GM19463 (cell line): ENCODE results near the gene PPP6R3.
"Not testable (repeated sequence)": the region's sequence is repeated elsewhere in the genome, so short reads cannot be mapped to it uniquely, and the experiment has no call there.

Source experiments
- ATAC-seq: cut with Tn5 transposase; IDR thresholded peaks from one replicate; pipeline ENCODE4 v1.9.1; 2021; ENCODE audit warnings: mild to moderate bottlenecking, moderate library complexity; ENCODE audit not compliant: unreplicated experiment

Gene PPP6R3

GRCh38 chr11:68457216-68457897 is 3.2 kb upstream of the PPP6R3 start:
- no peak for ATAC-seq

DNA sequence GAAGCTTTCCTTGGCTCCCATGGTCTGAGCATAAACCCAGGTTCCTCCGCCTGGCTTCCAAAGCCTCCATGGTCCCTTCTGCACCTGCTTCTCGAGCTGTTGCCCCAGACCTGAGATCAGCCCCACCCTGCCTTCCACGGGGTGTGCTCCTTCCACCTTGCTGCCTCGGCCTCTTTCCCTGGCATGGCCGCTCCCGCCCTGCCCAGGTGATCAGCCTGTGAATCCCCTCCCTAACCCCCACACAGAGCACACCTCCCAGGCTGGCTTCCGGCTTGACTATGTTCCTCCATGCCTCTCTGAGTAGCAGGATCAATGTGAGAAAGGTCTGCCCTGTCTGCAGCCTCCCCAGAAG is 2.7 kb upstream of the PPP6R3 start:
- ATAC-seq = no peak

GRCh38 chr11:68458340-68458739 is 2.2 kb upstream of the PPP6R3 start:
- not testable (repeated sequence) for ATAC-seq

GRCh38 chr11:68459886-68460740 is 439 bp upstream of the PPP6R3 start:
- ATAC-seq = peak; percentile 77

GRCh38 chr11:68461575-68461917 is 994 bp downstream of the PPP6R3 start:
- ATAC-seq = no peak

DNA sequence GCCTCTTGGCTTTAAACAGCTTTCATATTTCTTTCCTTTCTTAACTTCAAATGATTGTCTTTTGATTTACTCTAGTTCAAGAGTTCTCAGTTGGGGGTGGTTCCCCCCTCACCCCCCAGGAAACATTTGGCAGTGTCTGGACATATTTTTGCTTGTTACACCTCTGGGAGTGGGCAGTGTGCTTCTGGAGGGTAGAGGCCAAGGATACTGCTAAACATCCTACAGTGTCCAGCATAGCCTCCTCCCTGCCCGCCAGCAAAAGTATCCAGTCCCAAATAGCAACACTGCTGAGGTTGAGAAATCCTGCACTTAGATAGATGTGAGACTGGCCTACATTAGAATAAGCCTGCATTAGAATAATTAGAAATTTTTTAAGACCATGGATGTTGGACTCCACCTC is 3.2 kb downstream of the PPP6R3 start:
- ATAC-seq = no peak

GRCh38 chr11:68467201-68467834 is 6.8 kb downstream of the PPP6R3 start:
- no peak for ATAC-seq

DNA sequence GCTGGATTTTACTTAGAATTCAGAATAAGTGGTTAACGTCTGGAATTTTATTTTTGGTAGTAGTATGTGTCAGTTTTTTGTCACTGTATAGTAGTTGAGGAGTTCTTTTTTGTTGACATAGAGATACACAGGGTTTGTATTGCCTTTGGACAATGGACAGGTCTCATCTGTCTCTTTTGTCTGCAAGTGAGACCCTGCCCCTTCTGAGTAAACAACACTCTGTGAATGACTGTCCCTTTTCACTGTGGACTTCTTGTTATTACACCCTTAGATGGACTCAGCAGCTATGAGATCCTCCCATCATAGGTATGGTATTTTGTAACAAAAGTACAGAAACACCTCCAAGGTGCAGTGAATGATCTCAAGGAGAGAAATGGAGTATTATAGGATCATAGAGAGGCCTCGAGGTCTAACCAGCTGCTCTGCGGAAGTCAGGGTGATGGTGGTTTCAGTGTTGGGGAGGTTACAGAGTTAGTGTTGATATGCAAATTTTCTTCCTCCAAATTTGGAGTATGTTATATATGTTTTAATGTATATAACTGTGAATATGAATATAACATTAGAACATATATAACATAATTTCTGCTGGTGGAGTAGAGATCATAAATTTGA is 7.8 kb downstream of the PPP6R3 start:
- no peak for ATAC-seq

GRCh38 chr11:68469122-68469521 is 8.6 kb downstream of the PPP6R3 start:
- no peak for ATAC-seq

- ATAC-seq = no peak
Measured at GRCh38 chr11:68469642-68470041, 9.1 kb downstream of the PPP6R3 start.

- ATAC-seq = no peak
Measured at GRCh38 chr11:68470304-68470811, 9.8 kb downstream of the PPP6R3 start.

DNA sequence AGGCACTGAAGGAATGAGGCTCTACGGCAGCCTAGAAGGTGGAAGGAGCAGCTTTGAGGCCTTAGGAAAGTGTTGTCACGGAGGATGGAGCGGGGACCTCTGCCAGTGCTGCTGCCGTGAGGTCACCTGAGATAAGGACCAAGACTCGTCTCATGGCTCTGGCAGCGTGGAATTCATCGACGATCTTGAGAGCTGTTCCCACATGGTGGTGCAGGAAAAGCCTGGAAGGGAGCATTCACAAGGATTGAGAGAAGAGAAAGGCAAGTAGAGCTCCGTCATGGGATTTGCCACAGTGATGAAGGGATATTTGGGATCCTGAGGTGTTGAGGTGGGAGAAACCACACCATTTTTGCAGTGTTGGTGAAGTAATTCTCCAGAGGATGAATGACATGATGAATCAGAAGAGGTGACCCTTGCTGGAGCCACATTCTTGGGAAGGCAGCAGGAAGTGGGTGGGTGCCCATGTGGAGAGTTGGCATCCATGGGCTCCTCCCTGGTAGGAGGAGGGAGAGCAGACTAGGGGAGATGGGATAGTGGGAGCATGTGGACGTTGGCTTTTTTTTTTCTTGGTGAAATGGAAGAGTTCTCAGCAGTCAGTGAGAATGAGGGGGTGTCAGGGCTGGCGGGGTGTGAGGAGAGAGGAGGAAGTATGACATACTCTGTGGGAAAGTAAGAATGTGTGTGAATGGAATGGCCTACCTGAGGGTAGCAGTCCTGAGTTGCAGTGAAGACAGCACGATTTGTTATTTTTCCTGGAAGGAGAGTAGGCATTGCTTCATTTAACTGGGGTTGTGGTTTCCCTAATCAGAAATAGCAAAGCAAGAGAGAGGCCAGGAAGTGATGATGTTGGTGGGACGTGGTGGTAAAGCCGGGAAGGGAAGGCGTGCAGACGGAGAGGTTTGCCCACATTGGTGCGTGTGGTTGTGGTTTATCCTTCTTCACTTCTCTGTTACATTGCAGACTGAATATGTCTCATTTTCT is 11.1 kb downstream of the PPP6R3 start:
- no peak for ATAC-seq

DNA sequence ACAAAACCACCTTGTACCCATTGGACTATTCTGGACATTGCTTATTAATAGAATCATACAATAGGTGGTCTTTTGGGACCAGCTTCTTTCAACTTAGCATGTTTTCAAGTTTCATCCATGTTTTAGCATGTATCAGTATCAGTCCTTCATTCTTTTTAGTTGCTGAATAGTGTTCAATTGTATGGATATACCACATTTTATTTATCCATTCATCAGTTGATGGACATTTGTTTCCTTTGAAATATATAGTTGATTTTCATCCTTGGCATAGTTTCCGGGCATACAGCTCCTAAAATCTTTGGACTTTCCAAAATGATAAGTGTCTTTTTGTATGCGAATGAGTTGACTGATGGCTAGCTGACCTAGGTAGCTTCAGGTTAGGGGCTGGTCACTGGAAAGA is 12.2 kb downstream of the PPP6R3 start:
- no peak for ATAC-seq

- no peak for ATAC-seq
Measured at GRCh38 chr11:68473693-68474092, 13.1 kb downstream of the PPP6R3 start.

GRCh38 chr11:68475626-68476025 is 15.1 kb downstream of the PPP6R3 start:
- ATAC-seq = not testable (repeated sequence)

GRCh38 chr11:68479390-68479789 is 18.8 kb downstream of the PPP6R3 start:
- no peak for ATAC-seq

- no peak for ATAC-seq
Measured at GRCh38 chr11:68480193-68480592, 19.6 kb downstream of the PPP6R3 start.

DNA sequence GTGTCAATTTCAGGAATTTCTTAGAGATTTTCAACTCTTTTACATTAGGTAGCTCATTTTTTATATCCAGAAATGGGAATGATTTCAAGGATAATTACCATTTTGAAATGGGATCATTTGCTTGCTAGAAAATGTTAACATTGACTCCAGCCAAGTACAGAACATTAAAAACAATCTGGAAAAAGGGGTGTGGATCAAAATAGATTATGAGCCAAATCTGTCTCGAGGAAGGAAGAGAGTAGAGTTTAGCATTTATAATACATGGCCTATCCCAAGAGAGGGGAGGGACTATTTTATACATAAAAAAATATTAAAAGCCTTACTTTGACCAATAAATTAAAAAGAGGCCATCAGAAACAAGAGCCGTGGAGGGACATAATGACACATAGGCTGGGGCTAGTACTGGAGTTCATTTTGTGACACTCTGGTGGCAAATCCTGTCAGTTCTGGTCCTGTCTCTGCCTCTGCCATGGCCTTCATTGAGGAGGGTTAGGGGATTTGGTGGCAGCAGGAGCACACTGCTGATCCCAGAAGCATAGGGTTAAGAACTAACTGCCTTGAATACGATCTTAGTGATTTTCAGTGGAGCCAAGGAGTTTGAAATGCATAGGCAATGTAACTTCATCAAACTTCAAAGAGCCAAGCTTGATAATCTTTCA is 20.4 kb downstream of the PPP6R3 start:
- no peak for ATAC-seq

DNA sequence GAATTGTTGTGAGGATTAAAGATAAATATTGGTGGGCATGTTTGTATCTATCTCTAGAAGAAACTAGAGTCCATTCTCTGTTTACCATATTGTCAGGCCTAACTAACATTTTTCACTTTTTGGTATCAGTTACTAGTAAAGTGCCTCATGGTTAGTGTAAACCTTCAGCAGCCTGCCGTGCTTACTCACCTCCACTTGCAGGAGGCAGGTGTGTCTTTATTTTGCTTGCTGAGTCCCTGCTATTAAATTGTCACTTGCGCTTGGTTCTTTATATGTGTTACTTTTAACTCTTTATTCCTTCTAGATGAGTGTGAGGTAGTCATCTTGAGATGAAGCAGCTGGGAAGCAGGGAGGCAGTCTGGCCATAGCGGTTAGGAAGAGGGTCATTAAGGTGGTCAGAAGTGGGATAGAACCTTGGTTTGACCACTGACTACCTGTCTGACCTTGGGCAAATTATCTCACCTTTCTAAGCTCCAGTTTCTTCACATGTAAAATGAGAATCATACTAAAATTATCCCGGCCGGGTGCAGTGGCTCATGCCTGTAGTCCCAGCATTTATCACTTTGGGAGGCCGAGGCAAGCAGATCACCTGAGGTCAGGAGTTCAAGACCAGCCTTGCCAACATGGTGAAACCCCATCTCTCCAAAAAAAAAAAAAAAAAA is 21.2 kb downstream of the PPP6R3 start:
- no peak for ATAC-seq
